COLO829 (cell line): ENCODE measurements around the gene ERRFI1.
A peak's percentile ranks its signal among the peaks of the same experiment; 100 is the strongest.

Source experiments
- DNase-seq: peaks from one replicate; pipeline ENCODE4 v3.0.0; 2012; ENCODE audit warnings: low spot score

The ERRFI1 gene

DNA sequence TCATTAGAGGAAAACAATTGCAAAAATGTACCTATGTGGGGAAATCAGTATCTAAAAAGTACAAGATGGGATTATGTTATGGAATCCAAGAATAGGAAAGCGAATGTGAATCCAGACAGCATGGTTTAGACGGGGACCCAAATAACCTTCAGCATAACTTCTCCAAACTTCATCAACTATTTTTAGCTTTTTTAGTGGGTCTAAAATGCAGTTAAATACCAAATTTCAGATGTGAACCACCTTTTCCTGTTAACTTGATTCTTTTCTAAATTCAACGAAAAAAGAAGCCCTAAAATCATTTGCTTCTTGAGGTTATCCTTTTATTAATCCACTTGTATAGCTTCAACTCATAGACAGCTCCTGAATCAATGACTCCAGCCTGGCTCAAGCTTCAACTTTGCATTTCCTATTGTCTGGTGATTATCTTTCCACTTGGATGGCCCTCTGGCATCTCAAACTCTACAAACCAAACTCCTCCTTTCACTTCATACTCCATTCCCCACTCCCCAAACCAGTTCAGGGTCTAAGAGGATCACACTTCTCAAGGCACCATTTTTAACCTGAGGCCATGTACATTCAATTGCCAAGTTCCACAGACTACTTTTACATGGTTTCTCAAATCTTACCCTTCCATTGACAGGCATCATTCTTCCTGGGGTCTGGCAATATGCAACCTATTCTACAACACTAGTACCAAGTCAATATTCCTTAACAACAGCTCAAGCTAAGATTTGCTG is 7.4 kb downstream of the ERRFI1 start:
- DNase-seq = no peak

DNA sequence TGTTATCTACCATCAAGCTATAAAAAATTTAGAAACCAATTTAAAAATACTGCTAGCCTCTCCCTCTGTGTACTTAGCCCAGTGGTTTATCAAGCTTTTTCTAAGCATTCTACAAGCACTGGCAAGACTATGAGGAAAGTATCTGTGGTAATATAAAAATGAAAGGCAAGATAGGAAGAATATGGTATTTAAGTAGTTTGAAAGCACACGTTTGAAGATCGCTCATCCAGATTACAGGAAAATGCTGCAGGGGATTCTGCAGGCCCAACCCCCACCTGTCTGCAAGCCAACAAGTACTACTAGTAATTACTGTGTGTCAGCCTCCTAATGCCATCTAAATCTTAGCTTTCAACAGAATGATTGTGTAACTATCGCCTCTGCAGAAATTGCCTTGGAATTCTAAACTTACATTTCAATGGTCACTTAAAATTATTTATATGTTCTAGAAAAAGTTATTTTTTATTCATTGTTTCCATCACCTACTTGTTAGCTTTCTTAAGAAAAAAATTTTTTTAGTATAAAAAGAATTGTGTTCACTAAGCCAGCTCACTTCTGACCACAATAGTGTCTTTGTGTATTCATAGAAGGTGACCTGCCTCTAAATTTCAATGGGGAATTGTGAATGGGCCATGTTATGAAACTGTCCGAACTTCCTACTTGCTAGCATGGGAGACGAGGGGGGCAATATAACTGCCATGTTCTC is 8.5 kb downstream of the ERRFI1 start:
- DNase-seq = peak; percentile 39

DNA sequence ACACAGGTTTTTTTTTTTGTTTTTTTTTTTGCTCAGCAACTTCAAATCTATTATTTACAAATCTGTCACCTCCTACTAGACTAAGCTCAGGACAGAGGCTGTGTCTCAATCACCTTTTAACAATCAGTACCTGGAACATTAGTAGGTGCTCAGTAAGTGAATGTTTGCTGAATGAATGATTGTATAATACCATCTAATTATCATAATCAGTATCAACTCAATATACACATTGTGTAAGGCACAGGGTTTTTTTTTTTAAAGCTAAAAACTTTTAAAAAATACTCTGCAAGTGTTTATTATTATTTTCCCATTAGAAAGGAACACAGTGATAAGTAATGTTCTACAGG is 9.2 kb downstream of the ERRFI1 start:
- DNase-seq = no peak

DNA sequence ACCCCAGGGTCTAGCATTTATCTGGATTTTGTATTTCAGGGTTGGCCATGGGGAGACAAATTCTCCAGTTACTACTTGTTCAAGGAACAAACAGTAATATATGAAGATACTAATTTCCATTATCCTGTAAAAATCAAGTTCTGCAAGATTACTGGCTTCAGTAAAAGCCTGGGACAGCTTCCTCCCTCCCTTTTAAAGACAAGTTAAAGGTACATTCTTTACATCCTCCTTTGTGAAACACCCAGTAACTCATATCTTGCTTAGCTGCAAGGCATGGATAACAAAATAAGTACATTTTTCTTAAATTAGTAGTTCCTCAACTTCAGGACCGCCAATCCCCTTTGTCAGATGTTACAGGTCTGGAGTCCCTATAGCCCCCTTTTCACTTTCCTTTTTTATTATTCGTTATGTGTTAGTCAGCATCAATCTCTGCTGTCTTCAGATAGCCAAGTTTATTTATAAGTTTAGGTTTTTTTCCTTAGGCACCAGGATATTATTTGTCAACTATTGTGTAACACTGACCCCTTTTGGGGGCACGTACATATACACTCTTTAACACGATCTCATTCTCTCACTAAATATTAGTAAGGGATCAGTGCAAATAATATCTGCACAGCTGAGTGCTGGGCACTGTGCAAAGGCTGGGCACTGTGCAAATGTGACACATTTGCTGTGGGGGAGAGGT is 9.8 kb downstream of the ERRFI1 start:
- DNase-seq = no peak

DNA sequence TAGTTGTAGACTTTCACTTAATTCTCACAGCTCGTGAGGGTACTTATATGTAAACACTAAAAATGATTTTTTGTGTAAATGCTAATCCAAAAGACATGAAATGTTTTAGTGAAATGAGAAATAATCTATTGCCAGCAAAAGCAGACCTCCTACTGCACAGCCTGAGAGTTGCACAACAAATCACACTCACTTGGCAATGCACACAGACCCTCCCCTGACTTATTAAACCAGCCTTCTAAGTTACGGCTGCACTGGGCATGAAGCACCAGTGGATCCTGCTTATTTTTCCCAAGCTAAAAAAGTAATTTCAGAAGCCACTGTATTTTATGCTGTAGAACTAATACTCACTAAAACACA is 10.3 kb downstream of the ERRFI1 start:
- no peak for DNase-seq

DNA sequence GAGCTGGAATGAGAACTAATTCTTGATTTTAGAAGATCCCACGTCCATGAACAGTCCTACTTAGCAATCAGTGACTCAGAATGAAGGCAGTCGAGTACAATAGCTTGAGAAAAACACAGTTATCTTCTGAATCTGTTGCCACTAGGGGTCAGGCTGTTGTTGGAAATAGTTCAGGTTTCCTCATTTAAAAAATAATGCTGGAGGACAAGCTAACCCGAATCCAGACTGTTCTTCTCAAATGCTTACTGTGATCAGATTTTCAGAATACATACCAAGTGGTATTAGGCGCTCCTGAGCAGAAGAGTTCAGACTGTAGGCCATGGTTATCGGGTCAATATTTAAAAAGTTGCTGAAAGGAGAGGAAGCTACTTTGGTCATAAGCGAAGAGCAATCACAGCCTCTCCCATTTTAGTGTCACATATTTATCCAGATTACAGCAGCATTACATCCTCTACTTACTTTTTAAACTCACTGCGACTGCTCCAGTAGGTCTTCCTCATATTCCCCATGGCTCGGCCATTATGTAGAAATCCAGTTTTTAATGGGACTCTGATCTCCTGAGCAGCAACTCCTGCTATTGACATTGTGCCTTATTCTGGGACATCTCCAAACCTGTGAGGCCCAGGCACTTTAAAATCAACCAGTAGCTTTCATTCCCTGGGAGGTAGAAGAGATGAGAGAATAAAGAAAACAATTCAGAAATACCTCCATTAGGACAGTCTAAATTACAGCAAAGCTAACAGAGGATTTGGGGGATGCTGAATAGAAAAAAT is 10.9 kb downstream of the ERRFI1 start:
- peak; percentile 69 for DNase-seq

DNA sequence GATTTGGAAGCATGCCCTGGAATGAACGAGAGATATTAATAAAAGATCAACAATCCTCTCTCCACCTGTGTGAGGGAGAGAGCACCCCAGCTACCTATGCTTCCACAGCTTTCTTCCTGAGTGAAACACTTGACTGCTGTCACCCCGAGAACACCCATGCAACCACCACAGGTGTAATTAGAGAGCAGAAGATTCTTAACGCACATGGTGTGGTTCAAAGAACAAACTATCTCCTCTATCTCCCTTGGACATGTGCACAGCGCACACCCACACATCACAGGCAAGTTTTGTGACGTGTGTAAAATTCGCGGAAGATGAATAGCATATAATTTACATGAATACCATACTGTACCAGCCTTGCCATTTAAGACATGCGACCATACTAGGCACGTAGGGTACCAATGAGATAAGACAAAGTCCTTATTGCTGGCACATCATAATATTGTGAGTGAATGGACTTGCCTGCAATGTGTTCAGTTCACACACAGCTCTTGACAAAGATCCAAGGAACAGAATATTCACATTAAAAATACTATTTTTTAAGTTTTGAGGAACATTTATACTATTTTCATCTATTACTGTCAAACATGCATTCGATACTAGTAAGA is 11.6 kb downstream of the ERRFI1 start:
- no peak for DNase-seq

DNA sequence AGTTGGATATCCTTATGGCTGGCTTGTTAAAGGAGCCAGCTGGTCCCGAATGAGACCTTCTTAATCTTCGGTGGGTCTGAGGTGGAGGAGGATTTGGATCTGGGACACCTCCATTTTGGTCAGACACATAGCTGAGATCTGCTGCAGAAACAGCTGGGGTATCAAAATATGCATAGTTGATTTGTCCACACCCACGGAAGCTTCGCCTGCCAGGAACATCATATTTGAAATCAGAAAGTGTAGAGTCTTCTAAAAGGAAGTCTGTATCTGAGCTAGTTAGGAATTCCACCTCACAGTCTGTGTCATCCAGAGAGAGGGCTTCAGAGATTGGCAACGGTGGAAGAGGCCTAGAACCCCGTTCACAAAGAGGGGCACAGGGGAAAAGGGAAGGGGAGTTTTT is 12.3 kb downstream of the ERRFI1 start:
- no peak for DNase-seq

DNA sequence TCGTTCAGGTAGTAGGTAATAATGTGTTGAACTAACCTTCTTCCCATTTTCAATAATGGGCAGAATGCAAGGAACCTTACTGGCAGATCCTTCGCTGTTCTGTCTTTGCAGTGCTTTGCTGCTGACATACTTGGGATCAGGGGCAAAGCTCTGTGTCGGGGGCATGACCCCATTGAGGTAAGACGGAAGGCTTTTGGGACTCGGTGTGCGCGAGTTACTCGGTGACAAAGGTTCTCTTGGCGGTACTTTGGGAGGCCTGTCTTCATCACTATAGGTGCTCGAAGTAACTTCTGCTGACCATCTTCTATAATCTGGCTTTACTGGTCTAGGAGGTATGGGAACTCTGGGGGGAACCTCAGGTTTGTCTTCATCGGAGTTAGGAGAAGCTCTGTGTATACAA is 12.7 kb downstream of the ERRFI1 start:
- no peak for DNase-seq

DNA sequence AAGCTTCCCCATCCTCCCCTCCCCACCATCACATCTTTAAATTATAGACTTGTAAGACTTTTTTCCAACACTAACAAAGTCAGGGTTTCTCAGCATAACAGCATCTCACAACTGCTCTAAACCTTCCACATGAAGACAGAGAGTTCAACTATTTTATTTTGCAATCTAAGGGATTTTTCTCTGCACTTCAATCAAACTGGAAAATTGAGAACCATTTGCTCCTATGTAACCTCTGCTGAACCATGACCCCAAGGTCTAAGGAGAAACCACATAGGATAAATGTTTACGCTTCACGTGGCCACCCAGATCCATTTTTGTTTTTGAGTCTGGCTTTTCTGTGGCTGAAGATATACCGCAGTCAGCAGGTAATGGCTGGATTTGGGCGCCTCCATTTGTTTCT is 13.2 kb downstream of the ERRFI1 start:
- DNase-seq = no peak

DNA sequence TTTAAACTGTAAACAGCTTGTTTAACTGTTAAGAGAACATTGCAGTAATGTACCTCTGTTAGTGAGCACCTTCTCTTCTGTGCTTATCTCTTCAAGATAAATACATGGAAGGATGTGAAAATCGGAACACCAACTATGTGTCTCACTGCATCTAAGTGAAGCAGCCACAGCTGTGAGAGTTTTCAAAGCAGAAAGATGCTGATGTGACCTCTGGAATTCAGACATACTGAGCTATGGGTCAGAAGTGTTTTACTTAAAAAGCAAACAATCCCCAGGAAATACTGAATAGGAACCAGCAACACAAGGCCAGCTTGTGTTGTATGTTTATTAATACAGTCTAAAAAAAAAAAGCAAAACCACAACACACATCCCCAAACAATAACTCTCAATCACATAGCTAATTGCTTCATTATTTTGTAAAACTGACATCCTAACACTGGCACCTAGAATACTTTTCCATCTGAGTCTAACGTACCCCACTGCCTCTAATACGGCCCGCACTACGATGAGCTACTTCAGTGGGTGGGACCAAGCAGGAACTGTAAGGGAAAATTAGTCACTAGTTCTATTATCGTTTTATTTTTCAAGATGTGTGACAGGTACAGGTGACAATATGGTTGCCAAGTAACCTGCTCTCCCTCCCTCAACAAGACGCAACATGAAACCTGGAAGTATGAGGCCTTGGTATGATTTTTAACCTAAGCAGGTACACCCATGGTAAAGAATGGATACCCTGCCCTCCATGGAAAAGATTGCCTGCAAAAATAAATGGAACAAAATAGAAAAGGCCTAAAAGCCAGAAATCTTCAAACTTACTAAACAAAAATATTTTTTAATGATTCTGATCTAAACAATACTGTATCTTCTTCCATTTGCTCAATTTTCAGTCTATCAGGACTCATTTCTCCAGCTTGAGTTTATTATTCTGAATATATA is 13.9 kb downstream of the ERRFI1 start:
- no peak for DNase-seq

DNA sequence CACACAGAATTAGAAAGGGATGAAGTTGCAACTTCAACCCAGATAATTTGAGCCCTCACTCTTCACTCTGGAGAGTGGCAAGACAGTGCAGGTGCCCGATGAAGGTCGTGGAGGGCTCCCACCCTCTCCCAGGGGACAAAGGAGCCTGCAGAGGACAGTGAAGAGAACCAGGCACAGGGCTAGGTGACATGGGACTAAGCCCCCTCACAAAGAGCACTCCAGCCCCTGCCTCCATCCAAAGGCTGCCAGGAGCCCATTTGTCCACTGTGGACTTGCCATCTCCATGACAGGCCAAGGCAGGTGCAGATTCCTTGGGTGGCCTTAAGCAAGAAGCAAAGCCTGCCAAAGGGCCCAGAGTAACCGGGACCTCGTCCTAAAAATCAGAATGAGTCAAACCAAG is 15.1 kb downstream of the ERRFI1 start:
- no peak for DNase-seq

DNA sequence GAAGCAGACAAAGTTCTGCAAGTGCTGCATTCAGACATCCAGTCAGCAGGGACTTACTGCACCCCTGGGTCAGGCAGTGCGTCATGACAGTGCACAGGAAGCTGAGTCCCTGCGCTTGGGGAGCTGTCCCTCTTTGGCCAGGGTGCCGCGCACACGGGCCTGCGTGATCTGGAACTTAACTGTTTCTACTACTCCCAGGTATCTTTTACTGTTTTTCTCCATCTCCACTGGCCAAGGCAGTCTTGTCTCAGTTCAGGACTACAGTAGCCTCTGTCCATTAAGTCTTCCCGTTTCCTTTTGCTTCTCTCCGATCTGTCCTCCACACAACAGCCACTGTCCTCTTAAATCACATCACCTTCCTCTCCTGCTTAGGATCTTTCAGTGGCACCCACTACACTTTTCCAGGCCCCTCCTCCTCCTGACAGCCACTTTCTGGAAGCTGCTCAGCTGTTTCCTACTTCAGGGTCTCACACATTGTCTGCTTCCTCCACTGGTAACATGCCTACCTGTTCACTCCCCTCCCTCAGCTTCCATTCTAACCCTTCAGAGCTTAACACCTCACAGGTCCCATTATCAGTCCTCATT is 15.9 kb downstream of the ERRFI1 start:
- DNase-seq = no peak

DNA sequence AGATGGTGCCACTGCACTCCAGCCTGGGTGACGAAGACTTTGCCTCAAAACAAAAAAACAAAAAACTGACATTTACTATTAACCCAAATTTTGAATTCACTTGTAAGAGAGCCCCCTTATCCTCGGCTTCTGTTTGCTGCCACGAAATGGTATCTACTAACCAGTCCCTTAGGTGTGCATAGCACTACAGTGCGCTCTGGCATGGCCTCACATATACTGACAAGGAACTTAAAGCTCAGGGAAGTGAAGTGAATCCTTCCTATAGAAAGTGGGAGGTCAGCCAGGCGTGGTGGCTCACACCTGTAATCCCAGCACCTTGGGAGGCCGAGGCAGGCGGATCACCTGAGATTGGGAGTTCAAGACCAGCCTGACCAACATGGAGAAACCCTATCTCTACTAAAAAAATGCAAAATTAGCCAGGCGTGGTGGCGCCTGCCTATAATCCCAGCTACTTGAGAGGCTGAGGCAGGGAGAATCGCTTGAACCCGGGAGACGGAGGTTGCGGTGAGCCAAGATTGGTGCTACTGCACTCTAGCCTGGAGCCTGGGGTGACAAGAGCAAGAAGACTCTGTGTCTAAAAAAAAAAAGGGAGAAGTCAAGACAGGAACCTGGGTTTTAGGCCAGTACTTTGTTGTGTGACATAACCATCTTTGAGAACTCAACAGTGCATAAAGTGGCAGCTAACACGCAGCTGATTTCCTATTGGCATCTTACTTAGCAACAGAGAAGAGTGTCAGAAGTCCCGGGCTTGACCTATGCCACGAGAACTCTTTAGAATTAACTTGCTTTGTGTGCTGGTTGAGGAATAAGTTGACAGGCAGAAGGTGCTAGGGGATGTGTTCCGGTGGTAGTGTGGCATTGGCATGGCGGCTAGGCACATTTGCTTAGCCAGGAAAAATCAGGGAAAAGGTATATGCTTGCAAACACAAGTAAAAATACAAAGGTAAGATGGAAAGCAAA is 16.8 kb downstream of the ERRFI1 start:
- DNase-seq = no peak

DNA sequence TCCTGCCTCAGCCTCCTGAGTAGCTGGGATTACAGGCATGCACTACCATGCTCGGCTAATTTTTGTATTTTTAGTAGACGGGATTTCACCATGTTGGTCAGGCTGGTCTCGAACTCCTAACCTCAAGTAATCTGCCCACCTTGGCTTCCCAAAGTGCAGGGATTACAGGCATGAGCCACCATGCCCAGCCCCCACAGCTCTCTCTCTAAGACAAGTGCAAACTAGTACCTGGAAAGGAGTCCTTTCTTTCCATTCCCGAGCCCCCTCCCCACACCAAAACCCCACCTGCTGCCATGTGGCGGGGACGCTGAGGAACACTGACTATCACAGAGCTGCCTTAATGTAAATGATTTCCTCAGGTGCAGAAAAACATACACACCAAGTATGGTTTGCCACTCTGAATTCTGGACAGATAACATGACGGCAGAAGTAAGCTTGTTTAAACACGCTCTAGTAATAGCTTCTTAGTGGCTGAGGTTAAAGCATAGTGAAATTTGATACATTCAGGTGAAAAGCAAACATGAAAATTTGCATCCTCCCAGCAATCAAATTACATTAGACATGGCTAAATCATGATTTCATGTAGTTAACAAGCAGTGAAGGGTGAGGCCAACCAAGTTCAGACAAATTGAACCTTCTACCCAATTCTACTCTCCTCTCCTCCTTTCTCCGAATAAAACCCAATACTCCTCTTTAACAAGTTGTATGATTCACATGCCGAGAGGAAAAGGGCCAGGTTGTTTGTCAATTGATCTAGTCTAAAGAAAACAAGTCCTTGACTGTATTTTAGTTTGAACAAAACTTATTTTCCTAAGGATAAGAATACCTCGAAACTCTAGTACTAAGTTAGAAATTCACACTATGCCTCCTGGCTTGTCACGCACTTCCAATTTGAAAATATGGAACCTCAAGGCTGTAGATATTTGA is 19.8 kb downstream of the ERRFI1 start:
- DNase-seq = no peak

DNA sequence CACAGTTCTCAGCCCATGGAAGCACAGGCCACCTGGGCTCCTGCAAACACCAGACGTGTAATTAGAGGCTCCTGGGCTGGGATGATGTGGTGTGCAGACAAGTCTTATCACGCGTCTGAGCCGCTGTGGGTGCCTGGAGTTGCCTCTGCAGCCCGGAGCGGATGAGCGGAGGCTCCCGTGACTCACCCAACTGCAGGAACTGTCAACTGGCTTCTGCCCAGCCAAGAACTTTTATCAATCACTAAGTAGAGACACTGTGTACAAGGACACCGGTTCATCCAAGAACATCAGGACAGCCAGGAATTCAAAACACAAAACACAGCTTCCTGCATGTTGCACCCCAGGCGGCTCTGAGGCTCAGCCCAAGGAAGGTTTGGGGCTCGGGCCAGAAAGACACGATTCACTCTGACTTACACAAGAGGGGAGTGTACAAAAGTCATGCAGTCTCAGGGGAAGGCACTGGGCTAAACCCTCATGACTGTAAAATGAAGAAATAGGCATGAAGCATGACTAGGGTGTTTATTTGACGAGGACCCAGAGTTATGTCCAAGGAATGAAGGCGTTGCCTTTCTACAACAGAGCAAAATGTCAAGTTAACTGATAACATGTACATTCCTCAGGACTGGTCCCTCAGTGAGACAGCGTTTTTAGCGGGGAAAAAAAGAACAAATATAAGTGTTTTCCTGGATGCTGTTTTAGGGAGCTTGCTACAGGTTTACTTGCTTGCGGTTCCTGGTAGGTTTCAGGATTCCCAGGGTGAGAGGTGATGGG is 21.1 kb downstream of the ERRFI1 start:
- DNase-seq = peak; percentile 39

DNA sequence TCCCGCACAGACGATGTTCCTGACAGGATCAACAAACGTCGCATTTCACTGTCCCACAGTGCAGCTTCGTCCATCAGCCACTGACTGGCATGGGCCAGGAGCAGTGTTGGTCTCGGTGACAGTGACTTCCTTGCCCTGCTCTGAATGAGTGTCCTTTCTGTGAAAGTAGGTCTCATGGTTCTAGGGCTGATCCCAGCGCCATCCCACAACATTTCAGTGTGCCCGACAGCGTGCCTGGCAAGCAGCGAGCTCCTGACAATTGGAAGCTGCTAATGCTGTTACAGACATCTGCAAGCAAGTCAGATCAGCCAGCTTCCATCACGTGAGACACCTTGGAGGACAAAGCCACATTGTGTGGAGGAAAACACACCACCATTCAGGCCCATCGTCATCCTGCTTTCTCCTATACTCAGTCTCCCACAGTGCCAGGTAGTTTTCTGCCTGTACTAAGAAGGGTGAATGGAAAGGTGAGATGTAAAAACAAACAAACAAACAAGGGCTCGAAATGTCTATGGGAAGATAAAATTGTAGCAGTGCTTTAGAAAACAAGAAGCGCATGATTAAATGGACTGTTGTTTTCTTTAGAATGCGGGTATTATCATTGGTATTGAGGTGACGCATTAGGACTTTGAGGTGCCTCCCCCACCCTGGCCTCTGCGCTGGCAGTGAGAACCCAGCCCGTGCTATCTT is 21.9 kb downstream of the ERRFI1 start:
- no peak for DNase-seq
